ENCODE data around the gene BMP6.

The BMP6 gene

GRCh38 chr6:7725849-7726415 lies at the start of gene BMP6:
BMP6 (plus strand) TSS chr6:7726099; CDS start chr6:7726956, 857 bp downstream.
- peak; percentile 93 for DNase-seq (ENCODE audit: low spot score)

GRCh38 chr6:7677229-7677628 lies 48.7 kb upstream of the BMP6 start:
- DNase-seq (ENCODE audit: low spot score): no peak

GRCh38 chr6:7680393-7681075 lies 45.4 kb upstream of the BMP6 start:
- no peak for DNase-seq (ENCODE audit: low spot score)

- DNase-seq (ENCODE audit: low spot score): no peak
Observed at GRCh38 chr6:7681449-7681848, 44.5 kb upstream of the BMP6 start.

GRCh38 chr6:7684076-7684475 lies 41.8 kb upstream of the BMP6 start:
- DNase-seq (ENCODE audit: low spot score): no peak

GRCh38 chr6:7684843-7685242 lies 41.1 kb upstream of the BMP6 start:
- DNase-seq (ENCODE audit: low spot score): no peak

GRCh38 chr6:7685276-7685675 lies 40.6 kb upstream of the BMP6 start:
- no peak for DNase-seq (ENCODE audit: low spot score)

- no peak for DNase-seq (ENCODE audit: low spot score)
Observed at GRCh38 chr6:7687145-7688111, 38.5 kb upstream of the BMP6 start.

GRCh38 chr6:7691021-7691420 lies 34.9 kb upstream of the BMP6 start:
- DNase-seq (ENCODE audit: low spot score): no peak

GRCh38 chr6:7691675-7692452 lies 34.0 kb upstream of the BMP6 start:
- DNase-seq (ENCODE audit: low spot score): peak; percentile 26

- no peak for DNase-seq (ENCODE audit: low spot score)
Observed at GRCh38 chr6:7692453-7692784, 33.5 kb upstream of the BMP6 start.

GRCh38 chr6:7693827-7694226 lies 32.1 kb upstream of the BMP6 start:
- DNase-seq (ENCODE audit: low spot score): no peak

GRCh38 chr6:7696061-7696460 lies 29.8 kb upstream of the BMP6 start:
- DNase-seq (ENCODE audit: low spot score): no peak

GRCh38 chr6:7697432-7697819 lies 28.5 kb upstream of the BMP6 start:
- DNase-seq (ENCODE audit: low spot score): no peak

- no peak for DNase-seq (ENCODE audit: low spot score)
Observed at GRCh38 chr6:7697820-7698623, 27.9 kb upstream of the BMP6 start.

- DNase-seq (ENCODE audit: low spot score): no peak
Observed at GRCh38 chr6:7701212-7701834, 24.6 kb upstream of the BMP6 start.

GRCh38 chr6:7703148-7703680 lies 22.7 kb upstream of the BMP6 start:
- DNase-seq (ENCODE audit: low spot score): no peak

GRCh38 chr6:7705483-7705882 lies 20.4 kb upstream of the BMP6 start:
- DNase-seq (ENCODE audit: low spot score): no peak

GRCh38 chr6:7706269-7706668 lies 19.6 kb upstream of the BMP6 start:
- no peak for DNase-seq (ENCODE audit: low spot score)

- no peak for DNase-seq (ENCODE audit: low spot score)
Observed at GRCh38 chr6:7707787-7708186, 18.1 kb upstream of the BMP6 start.

GRCh38 chr6:7719364-7719850 lies 6.5 kb upstream of the BMP6 start:
- no peak for DNase-seq (ENCODE audit: low spot score)
